A673 (cell line): ENCODE data around the gene CLEC16A. TPM values are rescaled to one million over a fixed set of nuclear protein-coding genes. Genes with fewer than 3 reads are reported as not detected.

Experiments
- BruUV-seq: library from RNA; stranded (reverse); fragments of 400-500 nt; replicated peaks from 2 replicates; lab custom pipeline; 2021; lab: Mats Ljungman, UMichigan
- CTCF ChIA-PET: fragments of 300-600 bp; sonication (Branson Sonifier 250); formaldehyde crosslinking; loops from one replicate; lab custom pipeline; 2022; ENCODE audit warnings: antibody characterized with exemption; lab: Charles Lee
- POLR2A ChIA-PET: fragments of 300-600 bp; sonication (Branson Sonifier 250); formaldehyde crosslinking; loops from one replicate; lab custom pipeline; 2022; ENCODE audit warnings: antibody characterized with exemption; ENCODE audit not compliant: low non-redundant PET; lab: Charles Lee
- DNase-seq: peaks from one replicate; pipeline ENCODE4 v3.0.0-alpha.2; 2015; ENCODE audit warnings: low spot score
- H3K27ac ChIP-seq: fragments of 200-600 bp; sonication (generic); 2 replicates; pipeline ENCODE4 v1.5.1; 2016; ENCODE audit warnings: mixed run types, low read depth, mild to moderate bottlenecking, mixed read lengths, antibody characterized with exemption, low read length; ENCODE audit not compliant: poor library complexity, severe bottlenecking
- H3K27me3 ChIP-seq: fragments of 200-600 bp; sonication (generic); replicated peaks from 2 replicates; pipeline ENCODE4 v1.6.1; 2017; ENCODE audit warnings: mixed run types, low read depth, mild to moderate bottlenecking, mixed read lengths, antibody characterized with exemption, low read length; ENCODE audit not compliant: insufficient read depth, poor library complexity
- H3K36me3 ChIP-seq: fragments of 200-600 bp; sonication (generic); 2 replicates; pipeline ENCODE4 v1.6.1; 2016; ENCODE audit warnings: mixed run types, mild to moderate bottlenecking, mixed read lengths, antibody characterized with exemption, low read length; ENCODE audit not compliant: insufficient read depth, poor library complexity, severe bottlenecking
- H3K4me1 ChIP-seq: fragments of 200-600 bp; sonication (generic); 2 replicates; pipeline ENCODE4 v1.6.1; 2017; ENCODE audit warnings: mixed run types, mild to moderate bottlenecking, mixed read lengths, antibody characterized with exemption, low read length; ENCODE audit not compliant: insufficient read depth, poor library complexity, severe bottlenecking
- H3K4me3 ChIP-seq: fragments of 200-600 bp; sonication (generic); 2 replicates; pipeline ENCODE4 v1.5.1; 2016; ENCODE audit warnings: low read depth, mixed run types, mild to moderate bottlenecking, mixed read lengths, low read length; ENCODE audit not compliant: poor library complexity, severe bottlenecking
- H3K9me3 ChIP-seq: fragments of 200-600 bp; sonication (generic); 2 replicates; pipeline ENCODE4 v1.6.1; 2016; ENCODE audit warnings: mixed run types, low read depth, mild to moderate bottlenecking, mixed read lengths, antibody characterized with exemption, low read length; ENCODE audit not compliant: poor library complexity, severe bottlenecking
- EZH2 ChIP-seq: fragments of 200-600 bp; sonication (generic); IDR thresholded peaks from 2 replicates; pipeline ENCODE4 v1.6.1; 2017; ENCODE audit warnings: borderline replicate concordance, low read depth, mild to moderate bottlenecking, mixed read lengths, antibody characterized with exemption, low read length; ENCODE audit not compliant: poor library complexity, severe bottlenecking
- intact Hi-C: fragments of 100-400 bp; cut with micrococcal nuclease; formaldehyde crosslinking; loops from one replicate; pipeline ENCODE4 v1.10.0; 2022; ENCODE audit not compliant: unreplicated experiment
- total RNA-seq: library from RNA; stranded (reverse); gene quantifications from 2 replicates; pipeline ENCODE4 v1.2.3, GENCODE V29; 2021
- TF ChIP-seq, protein P1 (sequence below): fragments of 300-800, 200-600 bp; sonication (generic); conservative IDR thresholded peaks from 2 replicates; pipeline ENCODE4 v1.5.1; 2017; ENCODE audit warnings: low read depth, mild to moderate bottlenecking, antibody characterized with exemption, low read length, moderate library complexity, mixed read lengths

CLEC16A gene
- total RNA-seq, 1 experiment from 2014 or later: 23.4 TPM

GRCh38 chr16:11138769-11139325 is 194.5 kb downstream of the CLEC16A start:
- Histone ChIP-seq H3K27ac (peak overlapping the region; percentile 74), H3K4me1 (peaks cover 60% of the 10 kb centered on the region), H3K4me3 (no peak overlapping the region), H3K27me3 (no peaks in the 10 kb centered on the region), H3K9me3 (no peaks in the 10 kb centered on the region), H3K36me3 (no peaks in the 10 kb centered on the region)
- TF ChIP-seq, protein P1, sequence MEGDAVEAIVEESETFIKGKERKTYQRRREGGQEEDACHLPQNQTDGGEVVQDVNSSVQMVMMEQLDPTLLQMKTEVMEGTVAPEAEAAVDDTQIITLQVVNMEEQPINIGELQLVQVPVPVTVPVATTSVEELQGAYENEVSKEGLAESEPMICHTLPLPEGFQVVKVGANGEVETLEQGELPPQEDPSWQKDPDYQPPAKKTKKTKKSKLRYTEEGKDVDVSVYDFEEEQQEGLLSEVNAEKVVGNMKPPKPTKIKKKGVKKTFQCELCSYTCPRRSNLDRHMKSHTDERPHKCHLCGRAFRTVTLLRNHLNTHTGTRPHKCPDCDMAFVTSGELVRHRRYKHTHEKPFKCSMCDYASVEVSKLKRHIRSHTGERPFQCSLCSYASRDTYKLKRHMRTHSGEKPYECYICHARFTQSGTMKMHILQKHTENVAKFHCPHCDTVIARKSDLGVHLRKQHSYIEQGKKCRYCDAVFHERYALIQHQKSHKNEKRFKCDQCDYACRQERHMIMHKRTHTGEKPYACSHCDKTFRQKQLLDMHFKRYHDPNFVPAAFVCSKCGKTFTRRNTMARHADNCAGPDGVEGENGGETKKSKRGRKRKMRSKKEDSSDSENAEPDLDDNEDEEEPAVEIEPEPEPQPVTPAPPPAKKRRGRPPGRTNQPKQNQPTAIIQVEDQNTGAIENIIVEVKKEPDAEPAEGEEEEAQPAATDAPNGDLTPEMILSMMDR: no peak
- no peak for TF ChIP-seq EZH2
- no TSS peak for BruUV-seq
- ChIA-PET POLR2A (no interaction called here), CTCF (no interaction called here)
- DNase-seq: peak; percentile 76
- intact Hi-C loops: no loop called here

DNA sequence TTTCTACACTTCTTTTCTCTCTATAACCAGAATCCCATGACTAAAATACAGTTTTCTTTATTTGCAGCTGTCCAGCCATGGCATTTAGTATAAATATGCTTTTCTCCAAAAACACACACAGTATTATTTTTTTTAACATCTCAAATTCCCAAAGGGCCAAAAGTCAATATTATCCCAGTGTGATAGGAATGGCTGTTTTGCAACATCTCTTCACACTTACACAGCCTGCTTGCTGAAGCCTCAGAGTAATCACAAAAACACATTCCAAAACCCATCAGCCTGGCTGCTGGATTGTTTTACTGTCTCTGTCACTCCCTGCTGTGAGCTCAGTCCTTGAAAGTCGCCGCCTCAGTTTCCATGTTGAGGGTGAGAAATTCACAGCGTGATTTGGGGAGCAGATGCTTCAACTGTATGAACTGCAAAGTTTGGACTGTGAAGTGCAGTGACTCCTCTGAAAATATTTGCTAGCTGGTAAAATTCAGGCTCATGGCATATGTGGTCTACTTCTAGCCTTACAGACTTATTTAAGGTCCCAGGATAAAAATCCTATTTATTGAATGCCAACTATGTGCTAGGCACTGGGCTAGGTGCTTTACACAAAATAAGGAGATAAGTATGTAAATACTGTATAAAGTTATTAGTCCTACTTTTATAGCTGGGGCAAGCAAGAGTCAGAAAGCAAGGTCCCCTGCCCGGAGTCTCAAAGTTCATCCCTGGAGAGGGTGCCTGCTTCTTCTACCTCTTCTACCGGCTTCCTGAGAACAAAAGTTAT is 195.1 kb downstream of the CLEC16A start:
- CTCF ChIA-PET: no interaction called here
- TF ChIP-seq EZH2: no peak
- TF ChIP-seq, protein P1: no peak
- intact Hi-C loops: no loop called here
- BruUV-seq: no TSS peak
- H3K9me3 ChIP-seq: no peaks in the 10 kb centered on the region
- no peak overlapping the region for H3K4me3 ChIP-seq
- H3K4me1 ChIP-seq: peaks cover 54% of the 10 kb centered on the region
- POLR2A ChIA-PET: no interaction called here
- peak overlapping the region; percentile 74 for H3K27ac ChIP-seq
- no peaks in the 10 kb centered on the region for H3K27me3 ChIP-seq
- no peaks in the 10 kb centered on the region for H3K36me3 ChIP-seq
- DNase-seq: no peak

GRCh38 chr16:11140098-11140375 is 195.7 kb downstream of the CLEC16A start:
- H3K4me1 ChIP-seq: peaks cover 48% of the 10 kb centered on the region
- CTCF ChIA-PET: no interaction called here
- H3K27me3 ChIP-seq: no peaks in the 10 kb centered on the region
- H3K36me3 ChIP-seq: no peaks in the 10 kb centered on the region
- POLR2A ChIA-PET: no interaction called here
- no peaks in the 10 kb centered on the region for H3K9me3 ChIP-seq
- TF ChIP-seq EZH2: no peak
- TF ChIP-seq, protein P1: no peak
- no TSS peak for BruUV-seq
- H3K27ac ChIP-seq: peak overlapping the region; percentile 74
- no peak for DNase-seq
- H3K4me3 ChIP-seq: no peak overlapping the region
- intact Hi-C loops: no loop called here
